ENCODE results near the gene PCNX3. TPM values are rescaled to one million over a fixed set of nuclear protein-coding genes. Genes with fewer than 3 reads are reported as not detected.

The PCNX3 gene
- total RNA-seq, 1 donor from 2014 or later, result 4.7 TPM

- no peak overlapping the region for H3K27ac ChIP-seq (ENCODE audit: low read depth, low read length)
- peak overlapping the region; percentile 68 to 80 (median 79) for H3K4me3 ChIP-seq (ENCODE audit: low read length in 3 of 3)
- no peaks in the 10 kb centered on the region for H3K27me3 ChIP-seq (ENCODE audit: control insufficient read depth in 3 of 3, insufficient read depth in 3 of 3, low read length in 3 of 3)
- no peaks in the 10 kb centered on the region for H3K9me3 ChIP-seq (ENCODE audit: control insufficient read depth in 3 of 3, low read length in 3 of 3)
- H3K4me1 ChIP-seq (ENCODE audit: control insufficient read depth in 3 of 3, insufficient read depth in 3 of 3, low read length in 3 of 3), result peaks cover 26 to 31% (median 30%) of the 10 kb centered on the region in 3 donors
- peaks cover 36 to 45% (median 43%) of the 10 kb centered on the region in 3 donors for H3K36me3 ChIP-seq (ENCODE audit: control insufficient read depth in 3 of 3, insufficient read depth in 3 of 3, low read length in 3 of 3)
- H3K9ac ChIP-seq (ENCODE audit: low read depth in 1 of 3, low read length in 3 of 3), result peak overlapping the region in 2 of 3 donors; percentile 80 to 87
Measured at GRCh38 chr11:65617136-65617850, 1.7 kb downstream of the PCNX3 start.

- H3K36me3 ChIP-seq (ENCODE audit: control insufficient read depth in 3 of 3, insufficient read depth in 3 of 3, low read length in 3 of 3), result peaks cover 39 to 49% (median 43%) of the 10 kb centered on the region in 3 donors
Measured at GRCh38 chr11:65617990-65618751, 2.6 kb downstream of the PCNX3 start.

GRCh38 chr11:65618763-65619162, 3.2 kb downstream of the PCNX3 start:
- peaks cover 45 to 55% (median 46%) of the 10 kb centered on the region in 3 donors for H3K36me3 ChIP-seq (ENCODE audit: control insufficient read depth in 3 of 3, insufficient read depth in 3 of 3, low read length in 3 of 3)
- H3K9me3 ChIP-seq (ENCODE audit: control insufficient read depth in 3 of 3, low read length in 3 of 3), result no peaks in the 10 kb centered on the region
- H3K4me3 ChIP-seq (ENCODE audit: low read length in 3 of 3), result no peak overlapping the region
- H3K9ac ChIP-seq (ENCODE audit: low read depth in 1 of 3, low read length in 3 of 3), result no peak overlapping the region
- no peaks in the 10 kb centered on the region for H3K27me3 ChIP-seq (ENCODE audit: control insufficient read depth in 3 of 3, insufficient read depth in 3 of 3, low read length in 3 of 3)
- H3K27ac ChIP-seq (ENCODE audit: low read depth, low read length), result no peak overlapping the region
- H3K4me1 ChIP-seq (ENCODE audit: control insufficient read depth in 3 of 3, insufficient read depth in 3 of 3, low read length in 3 of 3), result peaks cover 14 to 19% (median 19%) of the 10 kb centered on the region in 3 donors

More at GRCh38 chr11:65617990-65618751, 2.6 kb downstream of the PCNX3 start:
- H3K27ac ChIP-seq (ENCODE audit: low read depth, low read length), result no peak overlapping the region
- H3K9ac ChIP-seq (ENCODE audit: low read depth in 1 of 3, low read length in 3 of 3), result no peak overlapping the region
- no peaks in the 10 kb centered on the region for H3K27me3 ChIP-seq (ENCODE audit: control insufficient read depth in 3 of 3, insufficient read depth in 3 of 3, low read length in 3 of 3)
- no peaks in the 10 kb centered on the region for H3K9me3 ChIP-seq (ENCODE audit: control insufficient read depth in 3 of 3, low read length in 3 of 3)
- H3K4me1 ChIP-seq (ENCODE audit: control insufficient read depth in 3 of 3, insufficient read depth in 3 of 3, low read length in 3 of 3), result peaks cover 17 to 22% (median 21%) of the 10 kb centered on the region in 3 donors
- no peak overlapping the region for H3K4me3 ChIP-seq (ENCODE audit: low read length in 3 of 3)

GRCh38 chr11:65619281-65619928, 3.8 kb downstream of the PCNX3 start:
- Histone ChIP-seq H3K9me3 (ENCODE audit: control insufficient read depth in 3 of 3, low read length in 3 of 3) (no peaks in the 10 kb centered on the region), H3K4me1 (ENCODE audit: control insufficient read depth in 3 of 3, insufficient read depth in 3 of 3, low read length in 3 of 3) (peaks cover 14 to 17% (median 17%) of the 10 kb centered on the region in 3 donors), H3K4me3 (ENCODE audit: low read length in 3 of 3) (no peak overlapping the region), H3K27ac (ENCODE audit: low read depth, low read length) (no peak overlapping the region), H3K27me3 (ENCODE audit: control insufficient read depth in 3 of 3, insufficient read depth in 3 of 3, low read length in 3 of 3) (no peaks in the 10 kb centered on the region), H3K36me3 (ENCODE audit: control insufficient read depth in 3 of 3, insufficient read depth in 3 of 3, low read length in 3 of 3) (peaks cover 52 to 62% (median 52%) of the 10 kb centered on the region in 3 donors), H3K9ac (ENCODE audit: low read depth in 1 of 3, low read length in 3 of 3) (no peak overlapping the region)

- Histone ChIP-seq H3K9me3 (ENCODE audit: control insufficient read depth in 3 of 3, low read length in 3 of 3) (no peaks in the 10 kb centered on the region), H3K4me3 (ENCODE audit: low read length in 3 of 3) (no peak overlapping the region)
Measured at GRCh38 chr11:65620666-65621065, 5.1 kb downstream of the PCNX3 start.

GRCh38 chr11:65621460-65621859, 5.9 kb downstream of the PCNX3 start:
- H3K36me3 ChIP-seq (ENCODE audit: control insufficient read depth in 3 of 3, insufficient read depth in 3 of 3, low read length in 3 of 3), result peaks cover 68 to 81% (median 68%) of the 10 kb centered on the region in 3 donors
- H3K27me3 ChIP-seq (ENCODE audit: control insufficient read depth in 3 of 3, insufficient read depth in 3 of 3, low read length in 3 of 3), result no peaks in the 10 kb centered on the region
- H3K27ac ChIP-seq (ENCODE audit: low read depth, low read length), result no peak overlapping the region
- no peak overlapping the region for H3K4me3 ChIP-seq (ENCODE audit: low read length in 3 of 3)
- no peaks in the 10 kb centered on the region for H3K9me3 ChIP-seq (ENCODE audit: control insufficient read depth in 3 of 3, low read length in 3 of 3)
- no peak overlapping the region for H3K9ac ChIP-seq (ENCODE audit: low read depth in 1 of 3, low read length in 3 of 3)
- H3K4me1 ChIP-seq (ENCODE audit: control insufficient read depth in 3 of 3, insufficient read depth in 3 of 3, low read length in 3 of 3), result peaks cover 11 to 12% (median 11%) of the 10 kb centered on the region in 3 donors

More at GRCh38 chr11:65620666-65621065, 5.1 kb downstream of the PCNX3 start:
- Histone ChIP-seq H3K4me1 (ENCODE audit: control insufficient read depth in 3 of 3, insufficient read depth in 3 of 3, low read length in 3 of 3) (peaks cover 14 to 15% (median 14%) of the 10 kb centered on the region in 3 donors), H3K27ac (ENCODE audit: low read depth, low read length) (no peak overlapping the region), H3K9ac (ENCODE audit: low read depth in 1 of 3, low read length in 3 of 3) (no peak overlapping the region), H3K36me3 (ENCODE audit: control insufficient read depth in 3 of 3, insufficient read depth in 3 of 3, low read length in 3 of 3) (peaks cover 62 to 73% (median 62%) of the 10 kb centered on the region in 3 donors), H3K27me3 (ENCODE audit: control insufficient read depth in 3 of 3, insufficient read depth in 3 of 3, low read length in 3 of 3) (no peaks in the 10 kb centered on the region)

GRCh38 chr11:65622011-65622410, 6.4 kb downstream of the PCNX3 start:
- H3K27me3 ChIP-seq (ENCODE audit: control insufficient read depth in 3 of 3, insufficient read depth in 3 of 3, low read length in 3 of 3), result no peaks in the 10 kb centered on the region
- no peak overlapping the region for H3K4me3 ChIP-seq (ENCODE audit: low read length in 3 of 3)
- no peaks in the 10 kb centered on the region for H3K9me3 ChIP-seq (ENCODE audit: control insufficient read depth in 3 of 3, low read length in 3 of 3)
- peaks cover 73 to 87% (median 74%) of the 10 kb centered on the region in 3 donors for H3K36me3 ChIP-seq (ENCODE audit: control insufficient read depth in 3 of 3, insufficient read depth in 3 of 3, low read length in 3 of 3)
- H3K9ac ChIP-seq (ENCODE audit: low read depth in 1 of 3, low read length in 3 of 3), result no peak overlapping the region
- H3K4me1 ChIP-seq (ENCODE audit: control insufficient read depth in 3 of 3, insufficient read depth in 3 of 3, low read length in 3 of 3), result peaks cover 5 to 6% (median 6%) of the 10 kb centered on the region in 3 donors
- no peak overlapping the region for H3K27ac ChIP-seq (ENCODE audit: low read depth, low read length)

GRCh38 chr11:65623177-65623576, 7.6 kb downstream of the PCNX3 start:
- H3K27ac ChIP-seq (ENCODE audit: low read depth, low read length), result no peak overlapping the region
- H3K4me3 ChIP-seq (ENCODE audit: low read length in 3 of 3), result no peak overlapping the region
- peaks cover 74 to 88% (median 76%) of the 10 kb centered on the region in 3 donors for H3K36me3 ChIP-seq (ENCODE audit: control insufficient read depth in 3 of 3, insufficient read depth in 3 of 3, low read length in 3 of 3)
- H3K9ac ChIP-seq (ENCODE audit: low read depth in 1 of 3, low read length in 3 of 3), result no peak overlapping the region
- no peaks in the 10 kb centered on the region for H3K9me3 ChIP-seq (ENCODE audit: control insufficient read depth in 3 of 3, low read length in 3 of 3)
- H3K27me3 ChIP-seq (ENCODE audit: control insufficient read depth in 3 of 3, insufficient read depth in 3 of 3, low read length in 3 of 3), result no peaks in the 10 kb centered on the region
- no peaks in the 10 kb centered on the region for H3K4me1 ChIP-seq (ENCODE audit: control insufficient read depth in 3 of 3, insufficient read depth in 3 of 3, low read length in 3 of 3)

GRCh38 chr11:65623852-65624616, 8.5 kb downstream of the PCNX3 start:
- no peak overlapping the region for H3K4me3 ChIP-seq (ENCODE audit: low read length in 3 of 3)

More at GRCh38 chr11:65623852-65624616, 8.5 kb downstream of the PCNX3 start:
- peaks cover 73 to 86% (median 75%) of the 10 kb centered on the region in 3 donors for H3K36me3 ChIP-seq (ENCODE audit: control insufficient read depth in 3 of 3, insufficient read depth in 3 of 3, low read length in 3 of 3)
- no peak overlapping the region for H3K27ac ChIP-seq (ENCODE audit: low read depth, low read length)
- H3K9ac ChIP-seq (ENCODE audit: low read depth in 1 of 3, low read length in 3 of 3), result no peak overlapping the region
- H3K4me1 ChIP-seq (ENCODE audit: control insufficient read depth in 3 of 3, insufficient read depth in 3 of 3, low read length in 3 of 3), result no peaks in the 10 kb centered on the region
- H3K9me3 ChIP-seq (ENCODE audit: control insufficient read depth in 3 of 3, low read length in 3 of 3), result no peaks in the 10 kb centered on the region
- H3K27me3 ChIP-seq (ENCODE audit: control insufficient read depth in 3 of 3, insufficient read depth in 3 of 3, low read length in 3 of 3), result no peaks in the 10 kb centered on the region
